ENCODE data around the gene ZCWPW1. TPM values are rescaled to one million over a fixed set of nuclear protein-coding genes. Genes with fewer than 3 reads are reported as not detected.

The ZCWPW1 gene
- total and polyA plus RNA-seq, 7 donors, result 1.2 to 9.4 (median 5.4) TPM

DNA sequence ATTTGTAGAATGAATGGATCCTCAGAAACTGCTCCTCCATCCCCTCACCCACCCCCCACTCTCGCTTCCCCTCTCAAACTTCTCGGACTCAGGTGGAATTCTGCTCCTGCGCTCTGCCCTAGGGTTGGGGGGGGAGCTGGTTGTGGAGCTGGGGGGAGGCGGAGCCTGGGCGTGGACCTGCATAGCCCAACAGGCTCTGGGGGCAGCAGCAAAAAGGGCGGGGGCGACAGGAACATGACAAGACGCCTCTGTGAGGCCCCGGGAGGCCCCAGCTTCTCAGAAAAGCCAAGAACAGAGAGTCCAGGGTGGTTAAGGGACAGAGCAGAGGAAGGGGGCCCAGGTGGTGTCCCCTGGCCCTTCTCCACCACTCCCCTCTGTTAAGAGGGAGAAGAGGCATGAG, 47.0 kb upstream of the ZCWPW1 start:
- DNase-seq, result no peak
- Histone ChIP-seq H3K27ac (peak overlapping the region; percentile 43 to 96 (median 94)), H3K4me1 (peaks cover 0 to 74% (median 70%) of the 10 kb centered on the region in 4 donors), H3K9me3 (no peaks in the 10 kb centered on the region), H3K36me3 (peaks cover 6 to 43% (median 23%) of the 10 kb centered on the region in 4 donors), H3K27me3 (no peaks in the 10 kb centered on the region), H3K4me3 (peak overlapping the region; percentile 5 to 94 (median 75))
- intact Hi-C loops (cut with DNase I), result loop anchor here (10.0 kb wide), 1 partner anchor 389 kb away; the partner anchor contains the start of gene TRIP6
- TF ChIP-seq POLR2AphosphoS5 (IDR thresholded peaks at IDR 0.05) (peak in 1 of 4 donors; percentile 25), EP300 (IDR thresholded peaks at IDR 0.05) (no peak)
- WGBS, 2 donors, result 46 to 58% methylated on average over 9 of the region's 9 CpGs

- no peak for DNase-seq
- H3K27ac ChIP-seq, result peak overlapping the region; percentile 62 to 96 (median 94)
- H3K4me1 ChIP-seq, result peaks cover 0 to 85% (median 76%) of the 10 kb centered on the region in 4 donors
- no peak overlapping the region for H3K4me3 ChIP-seq
- TF ChIP-seq CTCF (IDR thresholded peaks at IDR 0.05) (no peak), POLR2A (IDR thresholded peaks at IDR 0.05) (no peak), EP300 (IDR thresholded peaks at IDR 0.05) (no peak), POLR2AphosphoS5 (IDR thresholded peaks at IDR 0.05) (no peak)
- intact Hi-C loops (cut with DNase I), result loop anchor here (10.0 kb wide), 1 partner anchor 392 kb away; the partner anchor contains the start of gene TRIP6
- H3K9me3 ChIP-seq, result no peaks in the 10 kb centered on the region
- H3K27me3 ChIP-seq, result no peaks in the 10 kb centered on the region
- 53 to 66% methylated on average over 14 of the region's 14 CpGs for WGBS, 2 donors
- peaks cover 6 to 57% (median 24%) of the 10 kb centered on the region in 4 donors for H3K36me3 ChIP-seq
Observed at GRCh38 chr7:100472854-100473499, 44.5 kb upstream of the ZCWPW1 start.

GRCh38 chr7:100472121-100472851, 43.8 kb upstream of the ZCWPW1 start:
- Histone ChIP-seq H3K27me3 (no peaks in the 10 kb centered on the region), H3K4me3 (no peak overlapping the region), H3K36me3 (peaks cover 6 to 63% (median 27%) of the 10 kb centered on the region in 4 donors), H3K9me3 (no peaks in the 10 kb centered on the region), H3K4me1 (peaks cover 0 to 87% (median 75%) of the 10 kb centered on the region in 4 donors), H3K27ac (peak overlapping the region; percentile 62 to 96 (median 94))
- 32 to 69% methylated on average over 16 of the region's 16 CpGs for WGBS, 2 donors
- intact Hi-C loops (cut with DNase I), result loop anchor here (10.0 kb wide), 1 partner anchor 393 kb away; the partner anchor contains the start of gene TRIP6
- no peak for DNase-seq
- no peak for TF ChIP-seq POLR2AphosphoS5 (IDR thresholded peaks at IDR 0.05)
- no peak for TF ChIP-seq EP300 (IDR thresholded peaks at IDR 0.05)
- TF ChIP-seq POLR2A (IDR thresholded peaks at IDR 0.05), result no peak
- TF ChIP-seq CTCF (IDR thresholded peaks at IDR 0.05), result no peak

- Histone ChIP-seq H3K4me1 (peaks cover 0 to 87% (median 74%) of the 10 kb centered on the region in 4 donors), H3K9me3 (no peaks in the 10 kb centered on the region), H3K36me3 (peaks cover 6 to 71% (median 30%) of the 10 kb centered on the region in 4 donors), H3K27ac (peak overlapping the region in 2 of 4 donors; percentile 2 to 64), H3K27me3 (no peaks in the 10 kb centered on the region), H3K4me3 (no peak overlapping the region)
- TF ChIP-seq CTCF (IDR thresholded peaks at IDR 0.05), result no peak
- intact Hi-C loops (cut with DNase I), result loop anchor here (10.0 kb wide), 1 partner anchor 394 kb away; the partner anchor contains the start of gene TRIP6
- WGBS, 2 donors, result 44 to 69% methylated on average over 4 of the region's 4 CpGs
- no peak for DNase-seq
Observed at GRCh38 chr7:100471021-100471420, 42.5 kb upstream of the ZCWPW1 start.
